Type B pancreatic cell (in vitro differentiated cells): Measurements from ENCODE around the gene LNX2. TPM values are rescaled to one million over a fixed set of nuclear protein-coding genes. Genes with fewer than 3 reads are reported as not detected.

ENCODE experiments used
- DNase-seq: peaks from one replicate; pipeline ENCODE4 v3.0.0; 2021; ENCODE audit warnings: mixed read lengths; ENCODE audit not compliant: unreplicated experiment; ENCODE audit errors: extremely low spot score
- H3K27ac Mint-ChIP-seq: 2 replicates; pipeline ENCODE4 v1.8.0; 2021; ENCODE audit warnings: mild to moderate bottlenecking, mixed read lengths
- H3K27me3 Mint-ChIP-seq: 2 replicates; pipeline ENCODE4 v1.8.0; 2021; ENCODE audit warnings: mixed read lengths
- H3K36me3 Mint-ChIP-seq: 2 replicates; pipeline ENCODE4 v1.8.0; 2021; ENCODE audit warnings: mixed read lengths
- H3K4me1 Mint-ChIP-seq: one replicate; pipeline ENCODE4 v1.8.0; 2021; ENCODE audit warnings: mixed read lengths; ENCODE audit not compliant: unreplicated experiment
- H3K4me3 Mint-ChIP-seq: 2 replicates; pipeline ENCODE4 v1.8.0; 2021; ENCODE audit warnings: mild to moderate bottlenecking, mixed read lengths
- H3K9me3 Mint-ChIP-seq: 2 replicates; pipeline ENCODE4 v1.8.0; 2021; ENCODE audit warnings: mixed read lengths
- total RNA-seq: library from RNA; stranded (reverse); gene quantifications from 2 replicates; pipeline ENCODE4 v1.2.1, GENCODE V29; 2021; ENCODE audit warnings: low replicate concordance
- TF ChIP-seq, protein P1 (sequence below): fragments of 200-600 bp; sonication (generic); conservative IDR thresholded peaks from 2 replicates; pipeline ENCODE4 v1.5.0; 2021; ENCODE audit warnings: antibody characterized with exemption, mild to moderate bottlenecking

Gene LNX2
- total RNA-seq, 1 donor from 2014 or later, result 12.0 TPM

DNA sequence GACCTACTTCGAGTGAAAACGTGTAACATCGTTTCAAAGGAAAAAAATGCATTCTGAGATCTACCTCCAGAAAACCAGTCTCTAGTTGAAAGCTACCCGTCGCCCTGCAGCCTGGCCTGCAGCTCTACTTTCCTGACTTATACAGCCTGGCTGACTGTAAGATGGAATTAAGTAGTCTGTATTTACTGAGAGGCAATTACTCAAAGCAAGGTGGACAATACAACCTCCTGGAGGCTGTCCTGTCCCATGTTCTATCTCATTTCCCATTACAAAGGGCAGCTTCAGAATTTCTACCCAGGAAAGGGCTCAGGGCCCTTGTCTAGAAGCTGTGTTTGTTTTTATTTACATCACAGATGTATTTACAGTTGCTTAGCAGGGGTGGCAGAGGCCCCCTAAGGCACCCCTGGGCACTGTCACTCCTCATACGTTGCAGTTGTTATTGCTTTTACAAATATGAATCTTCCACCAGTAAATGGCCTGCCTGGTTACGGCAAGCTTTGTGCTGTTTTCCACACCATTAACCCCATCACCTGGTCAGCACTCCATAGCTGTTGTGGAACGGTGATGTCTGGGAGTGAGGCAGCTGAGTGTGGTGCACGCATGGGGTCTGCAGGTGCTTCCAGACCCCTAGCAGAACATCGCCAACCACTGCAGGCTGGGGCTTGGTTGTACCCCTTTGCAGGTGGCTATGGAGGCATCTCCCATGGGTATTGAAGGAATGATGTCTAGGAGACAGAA is 123.6 kb downstream of the LNX2 start:
- H3K4me3 Mint-ChIP-seq, result no peak overlapping the region
- H3K36me3 Mint-ChIP-seq, result no peaks in the 10 kb centered on the region
- H3K27ac Mint-ChIP-seq, result no peak overlapping the region
- no peaks in the 10 kb centered on the region for H3K9me3 Mint-ChIP-seq
- no peaks in the 10 kb centered on the region for H3K4me1 Mint-ChIP-seq
- H3K27me3 Mint-ChIP-seq, result peaks cover 4% of the 10 kb centered on the region
- TF ChIP-seq, protein P1, sequence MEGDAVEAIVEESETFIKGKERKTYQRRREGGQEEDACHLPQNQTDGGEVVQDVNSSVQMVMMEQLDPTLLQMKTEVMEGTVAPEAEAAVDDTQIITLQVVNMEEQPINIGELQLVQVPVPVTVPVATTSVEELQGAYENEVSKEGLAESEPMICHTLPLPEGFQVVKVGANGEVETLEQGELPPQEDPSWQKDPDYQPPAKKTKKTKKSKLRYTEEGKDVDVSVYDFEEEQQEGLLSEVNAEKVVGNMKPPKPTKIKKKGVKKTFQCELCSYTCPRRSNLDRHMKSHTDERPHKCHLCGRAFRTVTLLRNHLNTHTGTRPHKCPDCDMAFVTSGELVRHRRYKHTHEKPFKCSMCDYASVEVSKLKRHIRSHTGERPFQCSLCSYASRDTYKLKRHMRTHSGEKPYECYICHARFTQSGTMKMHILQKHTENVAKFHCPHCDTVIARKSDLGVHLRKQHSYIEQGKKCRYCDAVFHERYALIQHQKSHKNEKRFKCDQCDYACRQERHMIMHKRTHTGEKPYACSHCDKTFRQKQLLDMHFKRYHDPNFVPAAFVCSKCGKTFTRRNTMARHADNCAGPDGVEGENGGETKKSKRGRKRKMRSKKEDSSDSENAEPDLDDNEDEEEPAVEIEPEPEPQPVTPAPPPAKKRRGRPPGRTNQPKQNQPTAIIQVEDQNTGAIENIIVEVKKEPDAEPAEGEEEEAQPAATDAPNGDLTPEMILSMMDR, result no peak
- no peak for DNase-seq

DNA sequence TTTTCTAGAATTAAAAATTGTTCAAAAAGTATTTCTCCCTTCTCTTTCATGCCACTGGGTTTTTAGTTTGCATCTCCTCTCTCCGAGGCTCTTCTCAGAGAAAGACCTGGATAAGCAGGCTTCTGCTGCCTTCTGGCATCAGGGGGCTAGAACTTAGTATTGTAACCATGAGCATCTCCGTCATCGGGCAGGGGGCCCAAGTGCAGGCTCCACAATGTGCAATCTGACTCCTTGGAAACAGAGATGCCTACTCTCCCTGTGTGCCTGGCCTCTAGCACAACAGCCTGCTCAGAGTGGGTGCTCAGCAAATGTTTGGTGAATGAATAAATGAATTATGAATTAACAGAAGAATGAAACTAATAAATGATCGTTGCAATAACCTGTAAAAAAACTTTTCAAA is 124.3 kb downstream of the LNX2 start:
- TF ChIP-seq, protein P1, result no peak
- Mint-ChIP-seq H3K36me3 (no peaks in the 10 kb centered on the region), H3K27ac (no peak overlapping the region), H3K27me3 (peaks cover 4% of the 10 kb centered on the region), H3K4me1 (no peaks in the 10 kb centered on the region), H3K9me3 (no peaks in the 10 kb centered on the region), H3K4me3 (no peak overlapping the region)
- no peak for DNase-seq

Other genes with a start within 250 kb of the LNX2 start
- 68.0 and 69.0 TPM in 2 replicates for gene GTF3A, start 195.9 kb downstream of the LNX2 start, total RNA-seq
- gene MTIF3, start 170.0 kb downstream of the LNX2 start, total RNA-seq, result 39.7 and 42.2 TPM in 2 replicates
- gene POLR1D, start 1.4 kb upstream of the LNX2 start, total RNA-seq, result 118 and 155 TPM in 2 replicates
- not detected in 2 replicates for gene GSX1, start 172.0 kb upstream of the LNX2 start, total RNA-seq